Measurements from ENCODE around the gene RPUSD1.
"Not testable (repeated sequence)": the region's sequence is repeated elsewhere in the genome, so short reads cannot be mapped to it uniquely, and the experiment has no call there.

RPUSD1 gene

GRCh38 chr16:766008-766819 lies 22.0 kb downstream of the RPUSD1 start:
- DNase-seq (ENCODE audit: low read depth in 2 of 2), result no peak

DNA sequence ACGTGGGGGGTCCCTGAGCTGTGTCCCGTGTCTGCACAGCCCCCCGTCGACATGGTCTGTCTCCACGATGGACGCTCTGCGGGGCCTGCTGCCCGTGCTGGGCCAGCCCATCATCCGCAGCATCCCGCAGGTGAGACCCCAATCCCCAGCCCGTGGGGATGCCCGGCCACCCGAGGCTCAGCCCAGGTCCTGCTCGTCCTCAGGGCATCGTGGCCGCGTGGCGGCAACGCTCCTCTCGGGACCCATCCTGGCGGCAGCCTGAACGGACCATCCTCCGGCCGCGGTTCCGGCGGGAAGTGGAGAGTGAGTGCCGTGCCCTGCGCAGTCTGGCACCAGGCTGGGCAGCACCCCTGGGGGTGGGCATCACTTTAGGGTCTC lies 22.7 kb downstream of the RPUSD1 start:
- no peak for DNase-seq (ENCODE audit: low read depth in 2 of 2)

- DNase-seq (ENCODE audit: low read depth in 2 of 2), result no peak
These were observed 23.2 kb downstream of the RPUSD1 start for GRCh38 chr16:764848-765487.

DNA sequence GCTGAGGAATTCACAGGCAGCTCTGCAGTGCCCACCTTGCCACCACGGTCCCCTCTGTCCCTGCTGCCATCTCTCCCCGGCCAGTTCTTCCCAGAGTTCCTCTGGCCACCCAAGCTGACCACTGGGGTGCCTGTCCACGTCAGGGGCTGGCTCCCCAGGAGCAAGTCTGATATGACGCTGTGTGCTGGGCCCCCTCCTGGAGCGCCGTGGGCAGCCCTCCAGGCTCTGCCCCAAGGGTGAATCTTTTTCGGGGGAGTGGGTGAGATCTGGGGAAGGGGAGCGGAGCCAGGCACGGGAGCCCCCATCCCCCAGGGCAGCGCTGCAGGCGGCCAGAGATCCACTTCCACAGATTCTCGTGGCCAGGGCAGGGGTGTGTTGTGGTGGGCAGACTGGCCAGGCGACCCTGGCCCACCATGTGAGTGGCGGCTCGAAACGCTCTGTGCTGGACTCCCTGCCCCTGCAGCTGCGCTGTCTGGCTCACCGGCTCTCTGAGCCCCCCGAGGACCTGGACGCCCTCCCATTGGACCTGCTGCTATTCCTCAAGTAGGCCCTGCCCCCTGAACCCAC lies 23.9 kb downstream of the RPUSD1 start:
- DNase-seq (ENCODE audit: low read depth in 2 of 2), result no peak

GRCh38 chr16:763369-764183 lies 24.6 kb downstream of the RPUSD1 start:
- DNase-seq (ENCODE audit: low read depth in 2 of 2), result no peak

GRCh38 chr16:762595-763268 lies 25.4 kb downstream of the RPUSD1 start:
- no peak for DNase-seq (ENCODE audit: low read depth in 2 of 2)

DNA sequence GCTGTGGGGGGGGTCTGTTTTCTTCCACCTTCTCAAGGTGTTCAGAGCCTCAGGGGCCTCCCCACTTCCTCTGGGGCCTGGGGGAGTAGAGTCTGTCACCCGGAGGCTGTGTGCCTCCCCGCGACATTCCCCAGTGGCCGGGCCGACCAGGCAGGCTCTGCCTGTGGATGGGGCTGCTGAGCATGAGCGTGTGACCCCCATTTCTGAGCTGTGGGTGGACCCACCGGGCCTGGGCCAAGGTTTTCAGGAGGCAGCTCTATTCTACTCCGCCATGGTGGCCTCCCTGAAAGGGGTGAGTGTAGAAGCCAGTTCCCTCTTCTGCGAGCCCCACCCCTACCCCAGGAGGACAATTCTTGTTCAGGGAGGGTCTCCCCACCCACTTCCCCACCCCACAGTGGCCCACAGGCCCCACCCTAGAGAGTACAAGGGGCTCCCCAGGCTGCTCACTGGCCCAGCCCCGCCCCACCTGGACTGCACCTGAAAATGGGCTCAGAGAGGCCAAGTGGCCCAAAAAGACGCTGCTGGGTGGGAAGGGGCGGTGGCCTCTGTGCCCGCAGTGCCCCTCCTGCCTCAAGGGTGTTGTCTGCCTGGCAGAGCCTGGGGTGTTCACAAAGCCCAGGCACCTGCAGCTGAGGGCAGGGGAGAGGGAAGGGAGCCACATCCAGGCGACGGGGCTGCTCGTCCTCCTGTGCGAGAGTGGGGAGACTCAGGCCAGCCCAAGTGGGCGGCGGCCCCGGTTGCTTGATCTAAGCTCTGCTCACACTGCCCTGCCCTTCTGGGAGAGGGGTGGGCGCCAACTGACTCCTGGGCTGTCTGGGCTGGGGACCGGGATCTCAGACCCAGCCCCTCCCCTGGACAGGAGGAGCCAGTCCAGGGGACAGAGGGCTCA lies 26.3 kb downstream of the RPUSD1 start:
- DNase-seq (ENCODE audit: low read depth in 2 of 2), result no peak

GRCh38 chr16:760545-761343 lies 27.4 kb downstream of the RPUSD1 start, which contains the start of gene MSLN:
MSLN (plus strand) TSS chr16:760734; CDS start chr16:762681, 1,947 bp downstream.
- DNase-seq (ENCODE audit: low read depth in 2 of 2), result no peak

GRCh38 chr16:760065-760464 lies 28.1 kb downstream of the RPUSD1 start:
- no peak for DNase-seq (ENCODE audit: low read depth in 2 of 2)

DNA sequence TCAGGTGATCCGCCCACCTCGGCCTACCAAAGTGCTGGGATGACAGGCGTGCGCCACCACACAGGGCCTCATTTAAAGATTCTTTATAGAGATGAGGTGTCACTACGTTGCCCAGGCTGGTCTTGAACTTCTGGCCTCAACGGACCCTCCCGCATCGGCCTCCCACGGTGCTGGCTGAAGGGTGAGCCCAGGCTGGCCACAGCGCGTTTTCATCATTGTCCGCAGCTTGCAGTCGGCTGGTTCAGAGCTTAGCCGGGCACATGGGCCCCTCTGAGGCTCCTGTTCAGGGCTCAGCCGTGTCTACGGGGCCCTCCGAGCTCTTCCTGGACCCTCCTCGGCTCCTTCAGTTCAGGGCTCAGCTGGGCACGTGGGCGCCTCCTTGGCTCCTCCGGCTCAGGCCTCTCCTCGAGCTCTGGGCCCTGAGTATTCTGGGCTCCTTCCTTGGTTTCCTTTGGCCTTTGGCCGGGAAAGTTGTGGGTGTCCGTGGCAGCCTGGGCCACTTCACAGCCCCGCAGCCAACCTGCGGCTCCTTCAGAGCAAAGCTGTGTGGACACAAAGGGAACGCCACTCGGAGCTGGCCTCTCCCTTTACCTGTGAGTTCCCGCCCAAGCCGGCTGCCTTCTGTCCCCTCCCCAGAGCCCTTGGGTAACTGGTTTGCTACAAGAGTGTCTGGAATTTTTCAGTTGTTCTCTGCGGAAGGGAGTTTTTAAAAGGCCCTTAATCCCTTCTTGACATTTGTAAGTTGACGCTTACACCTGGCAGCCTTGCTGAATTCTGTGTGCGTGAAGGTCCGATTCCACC lies 28.9 kb downstream of the RPUSD1 start:
- no peak for DNase-seq (ENCODE audit: low read depth in 2 of 2)

DNA sequence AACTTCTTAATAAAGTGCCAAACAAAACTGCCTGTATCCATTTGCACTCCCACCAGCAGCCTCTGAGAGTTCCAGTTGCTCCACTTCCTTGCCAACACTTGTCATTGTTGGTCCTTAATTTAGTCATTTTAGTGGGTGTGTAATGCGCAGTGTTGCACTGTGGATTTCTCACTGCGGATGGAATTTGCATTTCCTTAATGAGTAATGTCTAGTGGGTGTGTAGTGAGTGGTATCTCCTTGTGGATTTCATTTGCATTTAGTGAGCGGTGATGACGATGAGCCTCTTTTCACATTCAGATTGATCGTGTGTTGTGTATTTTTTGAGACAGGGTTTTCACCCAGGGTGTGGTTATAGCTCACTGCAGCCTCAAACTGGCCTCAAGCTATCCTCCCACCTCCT lies 31.8 kb downstream of the RPUSD1 start:
- no peak for DNase-seq (ENCODE audit: low read depth in 2 of 2)

DNA sequence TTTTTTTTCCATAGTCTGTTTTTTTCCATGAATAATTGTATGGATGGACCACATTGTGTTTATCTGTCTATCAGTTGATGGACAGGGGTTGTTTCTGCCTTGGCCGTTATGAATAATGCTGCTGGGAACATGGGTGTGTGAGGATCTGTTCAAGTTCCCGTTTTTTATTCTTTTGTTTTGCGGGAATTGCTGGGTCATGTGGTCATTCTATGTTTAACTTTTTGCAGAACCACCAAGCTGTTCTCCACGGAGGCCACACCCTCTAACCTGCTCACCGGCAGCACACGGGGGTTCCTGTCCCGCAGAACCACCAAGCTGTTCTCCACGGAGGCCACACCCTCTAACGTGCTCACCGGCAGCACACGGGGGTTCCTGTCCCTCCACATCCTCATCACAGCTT lies 33.5 kb downstream of the RPUSD1 start:
- no peak for DNase-seq (ENCODE audit: low read depth in 2 of 2)

DNA sequence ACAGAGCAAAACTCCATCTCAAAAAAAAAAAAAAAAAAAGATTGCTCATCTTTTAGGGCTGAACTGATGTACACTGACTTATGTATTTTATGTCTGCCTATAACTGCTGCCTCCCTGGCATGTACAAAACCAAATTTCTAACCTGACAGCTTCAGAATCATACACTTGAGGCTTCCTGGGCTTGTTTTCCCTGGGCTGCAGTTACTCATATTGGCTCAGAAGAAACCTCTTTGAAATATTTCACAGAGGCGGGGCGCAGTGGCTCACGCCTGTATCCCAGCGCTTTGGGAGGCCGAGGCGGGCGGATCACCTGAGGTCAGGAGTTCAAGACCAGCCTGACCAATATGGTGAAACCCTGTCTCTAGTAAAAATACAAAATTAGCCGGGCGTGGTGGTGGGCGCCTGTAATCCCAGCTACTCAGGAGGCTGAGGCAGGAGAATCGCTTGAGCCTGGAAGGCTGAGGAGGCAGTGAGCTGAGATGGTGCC lies 34.0 kb downstream of the RPUSD1 start:
- DNase-seq (ENCODE audit: low read depth in 2 of 2), result not testable (repeated sequence)

GRCh38 chr16:752007-752312 lies 36.2 kb downstream of the RPUSD1 start:
- no peak for DNase-seq (ENCODE audit: low read depth in 2 of 2)

DNA sequence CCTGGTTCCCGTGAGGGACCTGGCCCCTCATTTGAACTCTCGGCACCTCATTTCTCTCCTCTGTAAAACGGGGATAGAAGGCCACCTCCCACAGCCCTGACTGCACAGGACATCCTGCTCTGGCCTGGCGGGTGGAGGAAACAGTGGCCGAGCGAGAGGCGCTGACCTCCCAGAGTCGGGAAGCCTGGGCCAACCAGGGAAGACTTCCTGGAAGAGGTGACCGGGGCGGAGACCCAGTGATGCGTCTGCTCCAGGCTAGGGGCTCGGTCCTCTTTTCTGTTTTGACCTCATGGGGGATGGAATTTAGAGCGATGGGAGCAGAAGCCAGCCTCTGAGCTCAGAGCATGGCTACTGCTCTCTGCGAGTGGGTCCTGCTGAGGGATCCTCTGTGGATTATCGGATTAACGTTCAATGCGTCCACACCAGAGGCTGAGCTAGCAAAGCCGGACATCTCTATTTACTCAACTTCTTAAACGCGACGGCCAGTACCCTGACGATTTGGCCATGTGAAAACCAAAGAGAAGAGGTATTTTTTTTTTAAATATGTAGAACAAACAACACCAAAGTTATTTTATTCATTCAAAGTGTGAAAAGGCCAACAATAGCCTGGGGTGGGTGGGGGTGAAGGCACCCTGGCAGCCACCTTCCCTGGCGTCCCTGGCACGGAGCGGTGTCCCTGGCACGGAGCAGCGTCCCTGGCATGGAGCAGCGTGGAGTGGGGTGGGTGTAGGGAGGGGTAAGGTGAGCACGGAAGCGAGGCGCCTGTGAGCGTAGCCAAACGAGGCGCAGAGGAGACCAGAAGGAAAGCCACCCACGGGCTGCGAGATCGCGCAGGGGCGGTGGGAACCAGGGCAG lies 36.8 kb downstream of the RPUSD1 start:
- no peak for DNase-seq (ENCODE audit: low read depth in 2 of 2)

DNA sequence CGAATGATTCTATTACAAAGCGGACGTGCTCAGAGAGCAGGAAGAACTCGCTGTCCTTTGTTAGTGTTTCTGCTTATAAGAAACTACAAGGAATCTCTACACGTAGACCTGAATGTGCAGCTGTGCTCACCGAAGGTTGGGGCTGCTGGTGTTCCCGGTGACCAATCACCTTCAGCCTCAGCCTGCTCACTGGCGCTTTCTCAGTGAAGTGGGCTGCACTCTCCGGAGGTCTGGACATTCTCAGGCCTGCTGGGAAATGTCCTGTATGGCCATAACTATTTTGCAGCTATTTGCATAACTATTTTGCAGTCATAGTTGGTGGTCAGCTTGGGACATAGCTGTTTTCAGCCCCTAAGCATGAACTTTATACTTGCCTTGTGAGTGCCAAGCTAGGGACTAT lies 37.7 kb downstream of the RPUSD1 start:
- DNase-seq (ENCODE audit: low read depth in 2 of 2), result no peak

- DNase-seq (ENCODE audit: low read depth in 2 of 2), result no peak
These were observed 39.2 kb downstream of the RPUSD1 start for GRCh38 chr16:749010-749409.

All from stimulated activated CD4-positive, alpha-beta T cell treated with anti-CD3 and anti-CD28 coated beads, Interleukin-12 subunit alpha, Interleukin-12 subunit beta, amount 100 ng/mL, for 24 hours (primary cell).